K562 (cell line): ENCODE data around the gene BNIPL. TPM values are rescaled to one million over a fixed set of nuclear protein-coding genes. Genes with fewer than 3 reads are reported as not detected.

Experiments
- CBX8 ChIP-seq: fragments of 200-600 bp; sonication (generic); IDR thresholded peaks from 2 replicates; pipeline ENCODE4 v1.6.1; 2012; ENCODE audit warnings: borderline replicate concordance, mixed run types, low read depth, mild to moderate bottlenecking, moderate library complexity, mixed read lengths, low read length, control low read depth, inconsistent platforms; ENCODE audit not compliant: poor library complexity, severe bottlenecking; ENCODE audit errors: extremely low read depth
- CEBPZ ChIP-seq: fragments of 150-350 bp; IDR thresholded peaks from 2 replicates; pipeline ENCODE4 v1.6.1; 2014; ENCODE audit warnings: low read depth, mild to moderate bottlenecking, low read length, borderline replicate concordance
- CXXC5 ChIP-seq: fragments of 250-450 bp; sonication (Bioruptor Pico); IDR thresholded peaks from 2 replicates; pipeline ENCODE4 v1.8.0; 2022; ENCODE audit warnings: inconsistent platforms, mild to moderate bottlenecking, moderate library complexity
- DIDO1 ChIP-seq: fragments of 450-650 bp; IDR thresholded peaks from 2 replicates; pipeline ENCODE4 v1.6.1; 2016; ENCODE audit warnings: low read depth, missing biosample characterization, missing genetic modification characterization
- DPF2 ChIP-seq: fragments of 450-650 bp; IDR thresholded peaks from 2 replicates; pipeline ENCODE4 v1.6.1; 2016
- HDAC6 ChIP-seq: IDR thresholded peaks from 2 replicates; pipeline ENCODE4 v1.6.1; 2012; ENCODE audit warnings: low read depth, mild to moderate bottlenecking, control low read depth, inconsistent platforms, low read length, moderate library complexity
- KDM4B ChIP-seq, 2 experiments: fragments of 450-650 bp in 1 of 2; sonication (generic) in 1 of 2; IDR thresholded peaks; 2 replicates each; pipeline ENCODE4 v1.6.1; 2016 to 2017; ENCODE audit warnings: borderline replicate concordance in 2 of 2, antibody characterized with exemption in 1 of 2, low read depth in 1 of 2, mild to moderate bottlenecking in 1 of 2
- MLX ChIP-seq, 2 experiments: fragments of 450-650 bp in 1 of 2; sonication (generic) in 1 of 2; formaldehyde crosslinking; conservative IDR thresholded peaks; 2 replicates each; pipeline versions ENCODE4 v1.4.0 to v1.8.1; 2020 to 2022; ENCODE audit warnings: mild to moderate bottlenecking in 1 of 2, missing genetic modification reagents in 1 of 2
- OTX1 ChIP-seq: fragments of 450-650 bp; formaldehyde crosslinking; IDR thresholded peaks from 2 replicates; pipeline ENCODE4 v1.4.0; 2022; ENCODE audit warnings: mild to moderate bottlenecking
- RBM25 ChIP-seq: fragments of 200-400 bp; formaldehyde crosslinking; IDR thresholded peaks from 2 replicates; pipeline ENCODE4 v1.6.1; 2018; ENCODE audit warnings: low read length, low read depth, moderate library complexity; ENCODE audit not compliant: severe bottlenecking
- RUNX1 ChIP-seq: sonication (generic); IDR thresholded peaks from 2 replicates; pipeline ENCODE4 v1.6.1; 2016; ENCODE audit warnings: antibody characterized with exemption, low read depth
- SPI1 ChIP-seq: IDR thresholded peaks from 2 replicates; pipeline ENCODE4 v1.6.1; 2011; ENCODE audit warnings: low read depth, low read length, control low read depth, borderline replicate concordance
- SUPT5H ChIP-seq: fragments of 450-650 bp; IDR thresholded peaks from 2 replicates; pipeline ENCODE4 v1.6.1; 2016
- TAF1 ChIP-seq: IDR thresholded peaks from 2 replicates; pipeline ENCODE4 v1.6.1; 2011; ENCODE audit warnings: mild to moderate bottlenecking, low read length, moderate library complexity; ENCODE audit not compliant: insufficient read depth, control insufficient read depth, severe bottlenecking; ENCODE audit errors: extremely low read depth
- U2AF1 ChIP-seq: fragments of 200-400 bp; formaldehyde crosslinking; optimal IDR thresholded peaks from 2 replicates; pipeline ENCODE3; 2017; ENCODE audit warnings: mild to moderate bottlenecking, low read depth, low read length, moderate library complexity
- XRCC4 ChIP-seq: IDR thresholded peaks from one replicate; pipeline ENCODE4 v1.6.1; 2011; ENCODE audit not compliant: insufficient read depth, insufficient read length; ENCODE audit errors: extremely low read depth
- ZNF778 ChIP-seq: fragments of 450-650 bp; formaldehyde crosslinking; IDR thresholded peaks from 2 replicates; pipeline ENCODE4 v1.4.0; 2020; ENCODE audit warnings: mild to moderate bottlenecking, moderate library complexity
- polyA plus RNA-seq, 8 experiments: library from polyadenylated mRNA; depleted of rRNA in 4 of 8; stranded (reverse) in 5 of 8; unstranded in 3 of 8; fragments of >200 nt; fragmentation: Nextera tagmentation in 2 of 8; fragmentation: Illumina TruSeq in 1 of 8; extraction: Ambion mirVana in 2 of 8; extraction: Trizol in 1 of 8; gene quantifications; 2 replicates each; pipeline versions ENCODE4 v1.2.1 to v1.2.3, GENCODE V29; 2011 to 2014; ENCODE audit warnings: inconsistent platforms in 1 of 8, missing spikeins in 1 of 8
- total RNA-seq, 7 experiments: library from RNA; depleted of rRNA in 6 of 7; stranded (reverse); fragments of >200 nt in 6 of 7; fragmentation: Illumina TruSeq in 2 of 7; extraction: Trizol in 2 of 7; gene quantifications; 2 replicates each; pipeline versions ENCODE4 v1.2.1 to v1.2.3, GENCODE V29; 2011 to 2021; ENCODE audit warnings: low replicate concordance in 1 of 7
- TF ChIP-seq, protein P1 (sequence below): fragments of 250-450 bp; sonication (Bioruptor Pico); IDR thresholded peaks from 2 replicates; pipeline ENCODE4 v1.8.0; 2021; ENCODE audit warnings: mild to moderate bottlenecking, moderate library complexity
- TF ChIP-seq, protein P2 (sequence below): fragments of 450-650 bp; formaldehyde crosslinking; IDR thresholded peaks from 2 replicates; pipeline ENCODE4 v1.4.0; 2020; ENCODE audit warnings: mild to moderate bottlenecking, mixed read lengths

Gene BNIPL
- total and polyA plus RNA-seq, 9 of the 15 experiments (the other 6 are each of a cell fraction or from before 2014, with no cell fraction given): 0.08 to 1.4 (median 0.68) TPM

DNA sequence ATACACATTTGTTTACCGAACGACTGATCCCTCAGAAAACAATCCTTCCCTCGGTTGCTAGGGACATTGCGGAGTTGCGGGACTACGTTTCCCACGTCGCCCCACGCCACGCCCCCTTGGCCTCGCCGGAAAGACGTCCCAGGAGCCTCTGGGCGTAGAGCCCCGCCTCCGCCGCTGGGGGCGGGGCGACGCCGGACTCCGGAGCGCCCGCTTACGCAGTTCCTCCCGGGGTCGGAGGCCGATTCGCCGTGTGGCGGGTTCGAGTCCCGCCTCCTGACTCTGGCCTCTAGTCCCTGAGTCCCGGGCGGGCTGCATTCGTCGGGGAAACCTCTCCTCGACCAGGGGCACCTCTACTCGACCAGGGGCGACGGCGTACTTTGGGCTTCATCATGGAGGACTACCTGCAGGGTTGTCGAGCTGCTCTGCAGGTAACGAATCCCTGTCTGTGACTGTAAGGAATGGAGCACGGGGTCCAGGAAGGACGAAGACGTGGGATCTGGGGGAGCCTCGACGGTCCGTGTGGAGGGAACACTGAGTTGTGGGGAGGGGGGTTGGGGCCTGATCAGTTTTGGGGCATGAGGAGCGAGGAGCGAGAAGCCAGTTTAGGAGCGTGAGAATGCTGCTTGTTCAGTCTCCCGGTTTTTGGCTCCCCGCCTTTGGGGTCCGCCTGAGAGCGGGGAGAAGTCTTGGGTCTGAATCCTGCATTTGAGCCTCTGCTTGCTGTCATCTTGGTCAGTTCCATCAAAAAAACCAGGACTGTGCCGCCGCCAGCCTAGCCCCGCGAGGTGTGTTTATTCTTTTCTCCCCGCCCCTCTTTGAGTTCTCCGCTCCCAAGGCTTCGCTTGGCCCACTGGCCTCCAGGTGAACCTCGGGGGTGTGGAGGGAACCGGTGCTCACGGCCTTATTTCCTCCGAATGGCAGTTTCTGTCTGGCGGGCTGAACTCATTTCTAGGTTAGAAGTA, 27.9 kb upstream of the BNIPL start, which contains the start of gene PRUNE1 (continued):
- TF ChIP-seq OTX1 (CRISPR knock-in tag) (no peak), SPI1 (peak; percentile 85; the same call in 1 of the 2 replicates), DIDO1 (tag) (no peak), ZNF778 (CRISPR knock-in tag) (no peak), DPF2 (no peak), KDM4B (IDR thresholded peaks at IDR 0.05; ENCODE audit: borderline replicate concordance in 2 of 2, low read depth in 1 of 2) (no peak), HDAC6 (no peak), TAF1 (peak; percentile 62), MLX (CRISPR knock-in tag; conservative IDR thresholded peaks at IDR 0.05) (no peak), RBM25 (no peak), CEBPZ (no peak), U2AF1 (no peak), XRCC4 (no peak), CBX8 (no peak), RUNX1 (no peak), CXXC5 (CRISPR knock-in tag) (peak; percentile 88), SUPT5H (peak; percentile 66)
- TF ChIP-seq, protein P1, sequence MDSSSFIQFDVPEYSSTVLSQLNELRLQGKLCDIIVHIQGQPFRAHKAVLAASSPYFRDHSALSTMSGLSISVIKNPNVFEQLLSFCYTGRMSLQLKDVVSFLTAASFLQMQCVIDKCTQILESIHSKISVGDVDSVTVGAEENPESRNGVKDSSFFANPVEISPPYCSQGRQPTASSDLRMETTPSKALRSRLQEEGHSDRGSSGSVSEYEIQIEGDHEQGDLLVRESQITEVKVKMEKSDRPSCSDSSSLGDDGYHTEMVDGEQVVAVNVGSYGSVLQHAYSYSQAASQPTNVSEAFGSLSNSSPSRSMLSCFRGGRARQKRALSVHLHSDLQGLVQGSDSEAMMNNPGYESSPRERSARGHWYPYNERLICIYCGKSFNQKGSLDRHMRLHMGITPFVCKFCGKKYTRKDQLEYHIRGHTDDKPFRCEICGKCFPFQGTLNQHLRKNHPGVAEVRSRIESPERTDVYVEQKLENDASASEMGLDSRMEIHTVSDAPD (CRISPR knock-in tag): no peak
- TF ChIP-seq, protein P2, sequence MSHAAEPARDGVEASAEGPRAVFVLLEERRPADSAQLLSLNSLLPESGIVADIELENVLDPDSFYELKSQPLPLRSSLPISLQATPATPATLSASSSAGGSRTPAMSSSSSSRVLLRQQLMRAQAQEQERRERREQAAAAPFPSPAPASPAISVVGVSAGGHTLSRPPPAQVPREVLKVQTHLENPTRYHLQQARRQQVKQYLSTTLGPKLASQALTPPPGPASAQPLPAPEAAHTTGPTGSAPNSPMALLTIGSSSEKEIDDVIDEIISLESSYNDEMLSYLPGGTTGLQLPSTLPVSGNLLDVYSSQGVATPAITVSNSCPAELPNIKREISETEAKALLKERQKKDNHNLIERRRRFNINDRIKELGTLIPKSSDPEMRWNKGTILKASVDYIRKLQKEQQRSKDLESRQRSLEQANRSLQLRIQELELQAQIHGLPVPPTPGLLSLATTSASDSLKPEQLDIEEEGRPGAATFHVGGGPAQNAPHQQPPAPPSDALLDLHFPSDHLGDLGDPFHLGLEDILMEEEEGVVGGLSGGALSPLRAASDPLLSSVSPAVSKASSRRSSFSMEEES (CRISPR knock-in tag): no peak
